Esophagus squamous epithelium (tissue), 5 donors: ENCODE results near the gene FBXL17. TPM values are rescaled to one million over a fixed set of nuclear protein-coding genes. Genes with fewer than 3 reads are reported as not detected.

Experiments used
- DNase-seq: peaks from one replicate; lab custom pipeline; 2025; lab: John Stamatoyannopoulos, UW
- H3K27ac ChIP-seq, 4 donors: fragments of 200-600 bp; sonication (generic); one replicate each; pipeline ENCODE4 v1.5.1; 2016 to 2019; ENCODE audit warnings: mild to moderate bottlenecking in 1 of 4
- H3K27me3 ChIP-seq, 4 donors: fragments of 200-600 bp; sonication (generic); 1 replicate in 3 of 4; 2 replicates in 1 of 4; pipeline versions ENCODE4 v1.5.1 to v1.6.0; 2017 to 2021; ENCODE audit warnings: antibody characterized with exemption in 1 of 4
- H3K36me3 ChIP-seq, 3 donors: fragments of 200-600 bp; sonication (generic); one replicate each; pipeline ENCODE4 v1.5.1; 2016 to 2019
- H3K4me1 ChIP-seq, 3 donors: fragments of 200-600 bp; sonication (generic); one replicate each; pipeline ENCODE4 v1.5.1; 2017 to 2019
- H3K4me3 ChIP-seq, 4 donors: fragments of 200-600 bp; sonication (generic); 1 replicate in 3 of 4; 2 replicates in 1 of 4; pipeline ENCODE4 v1.5.1; 2016 to 2019; ENCODE audit warnings: mild to moderate bottlenecking in 2 of 4, moderate library complexity in 1 of 4
- H3K9me3 ChIP-seq, 3 donors: fragments of 200-600 bp; sonication (generic); one replicate each; pipeline ENCODE4 v1.5.1; 2016 to 2019
- POLR2A ChIP-seq, 4 donors: fragments of 450-650 bp; IDR thresholded peaks; one replicate each; pipeline ENCODE4 v1.6.1; 2017; ENCODE audit warnings: antibody characterized with exemption in 4 of 4, mild to moderate bottlenecking in 4 of 4, moderate library complexity in 3 of 4
- WGBS, 2 donors: methylation state at CpG; one replicate each; pipeline ENCODE4 v1.1.5; 2018; 5-methylcytosine and 5-hydroxymethylcytosine counted together
- intact Hi-C: fragments of 100-400 bp; cut with DNase I; formaldehyde crosslinking; loops from one replicate; pipeline ENCODE4 v1.15.0; 2022
- total RNA-seq, 4 donors: library from RNA; depleted of rRNA; stranded (reverse); fragments of >200 nt; gene quantifications; one replicate each; pipeline ENCODE4 v1.1.0, GENCODE V29; 2016
- TF ChIP-seq, protein P1 (sequence below), 6 experiments: fragments of 450-650 bp in 4 of 6; fragments of 200-600 bp in 2 of 6; sonication (generic) in 2 of 6; IDR thresholded peaks; one replicate each; pipeline ENCODE4 v1.5.1; 2016 to 2019; ENCODE audit warnings: antibody characterized with exemption in 6 of 6, mild to moderate bottlenecking in 4 of 6, moderate library complexity in 4 of 6
- donor health status: DM: yes; HTN: yes; CAD: no.

Gene FBXL17
- total RNA-seq, 4 donors from 2014 or later = 11.8 to 23.5 (median 13.8) TPM

GRCh38 chr5:107884871-107885270 is 497.0 kb downstream of the FBXL17 start:
- no peaks in the 10 kb centered on the region for H3K4me1 ChIP-seq
- H3K27me3 ChIP-seq = no peaks in the 10 kb centered on the region
- DNase-seq = no peak
- no peaks in the 10 kb centered on the region for H3K9me3 ChIP-seq
- intact Hi-C loops = no loop called here
- WGBS, 2 donors = 87 to 95% methylated on average over 1 of the region's 1 CpG
- no peak overlapping the region for H3K27ac ChIP-seq
- no peak overlapping the region for H3K4me3 ChIP-seq
- H3K36me3 ChIP-seq = peaks cover 0 to 7% (median 0%) of the 10 kb centered on the region in 3 donors
- TF ChIP-seq POLR2A (IDR thresholded peaks at IDR 0.05) = no peak
- TF ChIP-seq, protein P1, sequence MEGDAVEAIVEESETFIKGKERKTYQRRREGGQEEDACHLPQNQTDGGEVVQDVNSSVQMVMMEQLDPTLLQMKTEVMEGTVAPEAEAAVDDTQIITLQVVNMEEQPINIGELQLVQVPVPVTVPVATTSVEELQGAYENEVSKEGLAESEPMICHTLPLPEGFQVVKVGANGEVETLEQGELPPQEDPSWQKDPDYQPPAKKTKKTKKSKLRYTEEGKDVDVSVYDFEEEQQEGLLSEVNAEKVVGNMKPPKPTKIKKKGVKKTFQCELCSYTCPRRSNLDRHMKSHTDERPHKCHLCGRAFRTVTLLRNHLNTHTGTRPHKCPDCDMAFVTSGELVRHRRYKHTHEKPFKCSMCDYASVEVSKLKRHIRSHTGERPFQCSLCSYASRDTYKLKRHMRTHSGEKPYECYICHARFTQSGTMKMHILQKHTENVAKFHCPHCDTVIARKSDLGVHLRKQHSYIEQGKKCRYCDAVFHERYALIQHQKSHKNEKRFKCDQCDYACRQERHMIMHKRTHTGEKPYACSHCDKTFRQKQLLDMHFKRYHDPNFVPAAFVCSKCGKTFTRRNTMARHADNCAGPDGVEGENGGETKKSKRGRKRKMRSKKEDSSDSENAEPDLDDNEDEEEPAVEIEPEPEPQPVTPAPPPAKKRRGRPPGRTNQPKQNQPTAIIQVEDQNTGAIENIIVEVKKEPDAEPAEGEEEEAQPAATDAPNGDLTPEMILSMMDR (IDR thresholded peaks at IDR 0.05) = no peak

- WGBS, 2 donors = 77 to 91% methylated on average over 4 of the region's 4 CpGs
- DNase-seq = no peak
Observed at GRCh38 chr5:107878661-107879060, 503.2 kb downstream of the FBXL17 start.

DNA sequence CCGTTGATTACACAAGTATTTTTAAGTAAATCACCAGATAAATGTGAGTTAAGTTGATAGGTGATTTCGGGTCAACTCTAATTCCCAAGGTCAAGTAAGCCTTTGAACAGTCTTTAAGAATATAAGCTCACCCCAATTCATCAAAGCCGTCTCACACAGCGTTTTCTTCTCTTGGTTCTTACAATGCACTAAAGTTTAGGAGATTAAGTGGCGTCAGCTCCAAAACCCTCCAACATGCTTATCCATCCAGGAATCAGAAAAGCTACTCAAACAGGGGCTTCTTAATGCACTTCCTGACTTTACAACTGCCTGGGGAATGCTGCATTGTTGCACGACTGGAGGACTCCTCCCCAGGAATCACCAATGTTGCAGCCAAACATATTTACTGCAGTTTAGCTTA is 505.0 kb downstream of the FBXL17 start:
- peaks cover 0 to 14% (median 0%) of the 10 kb centered on the region in 3 donors for H3K36me3 ChIP-seq
- no peaks in the 10 kb centered on the region for H3K9me3 ChIP-seq
- no peak overlapping the region for H3K27ac ChIP-seq
- 85 to 91% methylated on average over 6 of the region's 6 CpGs for WGBS, 2 donors
- TF ChIP-seq, protein P1 (IDR thresholded peaks at IDR 0.05) = no peak
- no peaks in the 10 kb centered on the region for H3K27me3 ChIP-seq
- H3K4me1 ChIP-seq = no peaks in the 10 kb centered on the region
- no peak overlapping the region for H3K4me3 ChIP-seq
- intact Hi-C loops = no loop called here
- DNase-seq = no peak

More at GRCh38 chr5:107878661-107879060, 503.2 kb downstream of the FBXL17 start:
- no peak for TF ChIP-seq POLR2A (IDR thresholded peaks at IDR 0.05)
- TF ChIP-seq, protein P1 (IDR thresholded peaks at IDR 0.05) = no peak
- Histone ChIP-seq H3K27me3 (no peaks in the 10 kb centered on the region), H3K9me3 (no peaks in the 10 kb centered on the region), H3K4me1 (no peaks in the 10 kb centered on the region), H3K4me3 (no peak overlapping the region), H3K27ac (no peak overlapping the region), H3K36me3 (peaks cover 0 to 14% (median 0%) of the 10 kb centered on the region in 3 donors)
- intact Hi-C loops = no loop called here

DNA sequence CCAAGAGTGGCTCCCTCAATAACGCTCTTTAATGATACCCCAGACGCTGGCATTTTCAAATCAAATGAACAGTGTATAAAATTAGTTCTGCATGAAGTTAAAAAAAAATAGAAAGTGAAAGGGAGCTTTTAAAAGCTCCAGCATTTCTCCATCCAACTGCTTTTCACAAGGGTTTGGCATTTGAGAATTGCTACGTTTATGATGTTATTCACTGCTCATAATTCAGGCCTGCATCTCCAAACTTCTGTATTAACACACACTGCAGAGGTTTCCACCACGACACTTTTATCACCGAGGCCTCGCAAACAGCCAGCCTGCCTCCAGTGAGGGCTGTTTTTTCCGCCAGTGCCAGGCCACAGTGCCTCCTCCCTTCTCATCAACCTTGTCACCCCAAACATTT is 505.6 kb downstream of the FBXL17 start:
- H3K4me3 ChIP-seq = no peak overlapping the region
- intact Hi-C loops = no loop called here
- H3K9me3 ChIP-seq = no peaks in the 10 kb centered on the region
- H3K36me3 ChIP-seq = peaks cover 0 to 14% (median 0%) of the 10 kb centered on the region in 3 donors
- H3K4me1 ChIP-seq = no peaks in the 10 kb centered on the region
- no peaks in the 10 kb centered on the region for H3K27me3 ChIP-seq
- no peak for TF ChIP-seq POLR2A (IDR thresholded peaks at IDR 0.05)
- TF ChIP-seq, protein P1 (IDR thresholded peaks at IDR 0.05) = no peak
- WGBS, 2 donors = 86 to 91% methylated on average over 7 of the region's 7 CpGs
- no peak for DNase-seq
- no peak overlapping the region for H3K27ac ChIP-seq

DNA sequence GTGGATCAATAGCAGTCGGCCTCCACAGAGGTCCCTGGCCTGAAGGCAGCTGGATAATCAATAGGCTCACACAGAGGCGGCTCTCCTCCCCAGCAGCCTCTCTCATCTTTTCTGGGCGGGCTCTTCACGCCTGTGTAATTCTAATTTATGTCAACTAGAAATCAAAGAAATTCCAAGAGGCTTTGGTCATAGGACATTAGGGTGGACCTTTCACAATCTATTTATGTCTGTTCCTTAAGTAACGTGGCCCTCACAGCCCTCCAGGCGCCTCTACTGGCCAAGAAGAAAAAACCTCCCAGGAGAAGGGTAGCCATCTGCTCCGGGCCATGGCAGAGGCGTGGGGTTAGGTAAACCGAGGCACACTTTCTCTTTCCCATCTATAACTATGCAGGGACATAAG is 506.1 kb downstream of the FBXL17 start:
- no peak for DNase-seq
- Histone ChIP-seq H3K27ac (no peak overlapping the region), H3K27me3 (no peaks in the 10 kb centered on the region), H3K9me3 (no peaks in the 10 kb centered on the region), H3K4me1 (no peaks in the 10 kb centered on the region), H3K4me3 (no peak overlapping the region), H3K36me3 (peaks cover 0 to 14% (median 0%) of the 10 kb centered on the region in 3 donors)
- intact Hi-C loops = no loop called here
- TF ChIP-seq POLR2A (IDR thresholded peaks at IDR 0.05) = no peak
- TF ChIP-seq, protein P1 (IDR thresholded peaks at IDR 0.05) = no peak
- 81 to 93% methylated on average over 8 of the region's 9 CpGs for WGBS, 2 donors
